GM19351 (cell line): Measurements from ENCODE around the gene RPRD1B.
"Not testable (repeated sequence)": the region's sequence is repeated elsewhere in the genome, so short reads cannot be mapped to it uniquely, and the experiment has no call there.

Source experiments
- ATAC-seq: cut with Tn5 transposase; IDR thresholded peaks from one replicate; pipeline ENCODE4 v1.9.1; 2021; ENCODE audit warnings: mild to moderate bottlenecking, moderate library complexity; ENCODE audit not compliant: unreplicated experiment

RPRD1B gene

DNA sequence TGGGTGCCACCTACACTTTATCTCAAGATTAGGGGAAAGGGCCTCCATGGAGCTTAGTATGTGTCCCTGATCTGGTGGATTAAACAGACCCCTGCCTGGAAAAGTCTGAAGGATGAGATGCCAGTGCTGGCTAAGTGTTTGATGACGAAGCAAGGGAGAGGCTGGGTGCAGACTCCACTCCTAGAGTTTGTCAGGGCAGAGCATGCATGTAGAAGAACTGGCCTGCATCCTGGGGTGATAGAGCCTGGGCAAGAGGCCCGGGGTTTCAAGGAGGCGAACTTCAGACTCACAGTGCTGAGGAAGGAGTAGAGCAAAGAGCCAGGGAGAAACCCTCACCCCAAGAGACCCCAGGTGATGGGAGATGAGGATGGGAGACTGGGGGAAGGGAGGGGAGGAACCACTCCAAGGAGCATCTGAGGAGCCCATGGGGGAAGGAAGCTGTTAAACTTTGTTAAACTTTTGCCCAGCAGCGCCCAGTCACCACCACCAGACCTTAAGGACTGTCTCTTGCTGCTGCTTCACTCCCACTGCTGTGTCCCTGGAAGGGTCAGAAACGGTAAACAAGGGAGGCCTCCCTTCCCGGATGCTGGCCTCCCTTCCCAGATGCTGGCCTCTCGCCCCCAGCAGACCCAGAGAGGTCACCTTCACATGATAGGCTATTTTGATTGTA lies 61.6 kb downstream of the RPRD1B start:
- ATAC-seq = no peak

DNA sequence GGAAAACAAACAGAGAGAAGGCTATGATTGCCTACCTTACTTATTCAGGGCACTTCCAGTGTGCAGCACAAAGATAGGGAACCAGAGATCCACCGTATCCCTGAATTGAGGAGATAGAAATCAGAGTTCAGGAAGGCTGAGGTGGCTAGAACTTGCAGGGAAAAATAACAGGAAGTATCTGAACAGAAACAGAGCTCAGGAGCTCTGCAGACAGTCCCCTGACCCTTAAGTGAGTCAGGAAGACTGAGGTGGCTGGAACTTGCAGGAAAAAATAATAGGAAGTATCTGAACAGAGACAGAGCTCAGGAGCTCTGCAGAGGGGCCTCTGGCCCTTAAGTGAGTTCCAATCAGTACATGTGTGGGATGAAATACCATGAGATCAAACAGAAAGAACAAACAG lies 65.4 kb downstream of the RPRD1B start:
- ATAC-seq = no peak

DNA sequence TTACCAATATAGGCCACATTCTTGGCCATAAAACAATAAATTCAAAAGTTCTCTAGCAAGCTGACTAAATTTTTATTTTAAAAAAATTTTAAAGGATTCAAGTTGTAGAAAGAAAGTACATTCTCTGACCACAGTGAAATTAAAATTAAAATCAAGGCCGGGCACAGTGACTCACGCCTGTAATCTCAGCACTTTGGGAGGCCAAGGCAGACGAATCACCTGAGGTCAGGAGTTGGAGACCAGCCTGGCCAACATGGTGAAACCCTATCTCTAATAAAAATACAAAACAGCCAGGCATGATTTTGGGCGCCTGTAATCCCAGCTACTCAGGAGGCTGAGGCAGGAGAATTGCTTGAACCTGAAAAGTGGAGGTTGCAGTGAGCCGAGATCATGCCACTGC lies 68.7 kb downstream of the RPRD1B start:
- ATAC-seq = not testable (repeated sequence)

- no peak for ATAC-seq
Measured at GRCh38 chr20:38104285-38104684, 70.7 kb downstream of the RPRD1B start.

GRCh38 chr20:38106461-38106860 lies 72.9 kb downstream of the RPRD1B start:
- ATAC-seq = no peak

DNA sequence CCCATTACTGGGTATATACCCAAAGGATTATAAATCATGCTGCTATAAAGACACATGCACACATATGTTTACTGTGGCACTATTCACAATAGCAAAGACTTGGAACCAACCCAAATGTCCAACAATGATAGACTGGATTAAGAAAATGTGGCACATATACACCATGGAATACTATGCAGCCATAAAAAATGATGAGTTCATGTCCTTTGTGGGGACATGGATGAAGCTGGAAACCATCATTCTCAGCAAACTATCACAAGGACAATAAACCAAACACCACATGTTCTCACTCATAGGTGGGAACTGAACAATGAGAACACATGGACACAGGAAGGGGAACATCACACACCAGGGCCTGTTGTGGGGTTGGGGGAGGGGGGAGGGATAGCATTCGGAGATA lies 73.8 kb downstream of the RPRD1B start:
- ATAC-seq = not testable (repeated sequence)

- ATAC-seq = not testable (repeated sequence)
Measured at GRCh38 chr20:38107916-38108315, 74.4 kb downstream of the RPRD1B start.

GRCh38 chr20:38108438-38108985 lies 75.0 kb downstream of the RPRD1B start:
- no peak for ATAC-seq

DNA sequence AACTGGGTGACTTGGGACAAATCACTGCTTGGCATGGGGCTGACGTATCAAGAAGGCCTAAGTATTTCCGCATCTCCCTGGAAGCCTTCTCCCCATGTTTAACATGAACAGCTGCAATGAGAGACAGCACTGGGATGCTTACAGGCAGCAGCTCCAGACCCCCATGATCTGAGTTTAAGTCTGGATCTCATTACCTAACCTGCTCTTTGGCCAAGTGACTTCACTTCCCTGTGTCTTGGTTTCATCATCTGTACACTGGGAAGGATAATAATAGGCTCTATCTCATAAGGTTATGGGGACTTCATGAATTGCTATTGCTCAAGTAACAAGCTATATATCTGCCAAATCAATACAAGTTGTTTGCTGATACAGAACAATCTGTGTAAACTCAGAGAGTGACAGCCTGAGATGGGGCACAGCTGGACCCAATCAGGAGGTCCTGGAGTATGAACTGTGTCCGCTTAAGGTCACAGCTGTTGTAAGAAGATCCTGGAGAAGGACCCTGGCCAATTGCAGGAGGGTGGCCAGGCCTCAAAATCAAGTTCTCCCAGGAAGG lies 75.5 kb downstream of the RPRD1B start:
- no peak for ATAC-seq

GRCh38 chr20:38109591-38110524 lies 76.3 kb downstream of the RPRD1B start:
- no peak for ATAC-seq

GRCh38 chr20:38110525-38111178 lies 77.1 kb downstream of the RPRD1B start:
- ATAC-seq = no peak

GRCh38 chr20:38111366-38112232 lies 78.1 kb downstream of the RPRD1B start:
- no peak for ATAC-seq

DNA sequence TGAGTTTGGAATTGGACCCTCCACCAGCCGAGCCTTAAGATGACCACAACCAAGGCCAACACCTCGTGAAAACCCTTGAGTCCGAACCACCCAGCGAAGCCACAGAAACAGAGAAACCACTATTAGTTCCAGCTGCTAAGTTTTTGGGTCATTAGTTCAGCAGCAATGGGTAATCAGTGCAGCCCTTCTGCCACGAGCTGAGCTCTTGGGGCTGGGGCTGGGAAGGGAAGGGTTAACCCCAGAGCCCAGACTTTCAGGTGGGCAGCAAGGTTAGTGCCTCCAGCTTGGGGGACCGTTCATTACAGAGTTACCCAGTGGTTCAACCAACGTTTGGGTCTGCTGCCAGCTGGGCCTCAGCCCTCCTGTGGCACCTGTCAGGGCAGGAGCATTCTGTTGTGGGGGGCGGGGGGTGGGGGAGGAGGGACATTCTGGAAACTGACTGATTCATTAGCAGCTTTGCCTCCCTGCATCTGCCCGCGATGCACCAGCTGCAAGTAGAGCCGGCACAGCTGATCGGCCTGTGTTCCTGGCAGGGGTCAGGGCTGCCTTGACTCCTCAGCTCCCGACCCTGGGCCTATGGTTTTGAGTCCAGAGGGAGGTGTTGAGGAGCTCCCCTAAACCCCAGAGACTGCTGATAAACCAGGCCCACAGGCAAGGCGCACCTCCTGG lies 78.8 kb downstream of the RPRD1B start:
- ATAC-seq = no peak

- ATAC-seq = no peak
Measured at GRCh38 chr20:38112930-38113294, 79.4 kb downstream of the RPRD1B start.

GRCh38 chr20:38113401-38114325 lies 80.1 kb downstream of the RPRD1B start:
- ATAC-seq = no peak

DNA sequence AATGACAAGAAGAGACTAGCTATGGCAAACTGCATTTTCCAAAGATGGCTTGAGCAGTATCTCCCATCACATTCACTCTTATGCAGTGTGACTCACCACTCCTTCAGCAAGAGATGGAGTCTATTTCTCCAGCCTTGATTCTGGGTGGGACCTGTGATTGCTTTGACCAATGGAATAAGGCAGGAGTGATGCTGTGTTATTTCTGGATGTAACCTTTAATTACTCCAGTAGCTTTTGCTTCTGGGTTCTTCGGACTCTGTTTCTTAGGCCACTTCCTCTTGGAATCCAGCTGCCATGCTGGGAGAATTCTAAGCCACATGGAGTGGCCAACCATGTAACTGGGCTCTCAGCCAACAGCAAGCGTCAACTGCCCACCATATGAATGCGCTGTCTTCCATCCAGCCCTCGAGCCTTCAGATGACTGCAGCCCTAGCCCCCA lies 80.8 kb downstream of the RPRD1B start:
- no peak for ATAC-seq

GRCh38 chr20:38115205-38115604 lies 81.7 kb downstream of the RPRD1B start:
- ATAC-seq = no peak

GRCh38 chr20:38115896-38116295 lies 82.3 kb downstream of the RPRD1B start:
- no peak for ATAC-seq
